ENCODE results near the gene NECAB3. TPM values are rescaled to one million over a fixed set of nuclear protein-coding genes. Genes with fewer than 3 reads are reported as not detected.
A peak's percentile ranks its signal among the peaks of the same experiment; 100 is the strongest.

Gene NECAB3
- total and polyA plus RNA-seq, 2 of the 13 experiments (the other 11 are each of a cell fraction or from before 2014, with no cell fraction given), result 61.5 to 65.5 TPM

GRCh38 chr20:33684533-33685327 lies 10.5 kb upstream of the NECAB3 start (continued):
- TF ChIP-seq, protein P1, sequence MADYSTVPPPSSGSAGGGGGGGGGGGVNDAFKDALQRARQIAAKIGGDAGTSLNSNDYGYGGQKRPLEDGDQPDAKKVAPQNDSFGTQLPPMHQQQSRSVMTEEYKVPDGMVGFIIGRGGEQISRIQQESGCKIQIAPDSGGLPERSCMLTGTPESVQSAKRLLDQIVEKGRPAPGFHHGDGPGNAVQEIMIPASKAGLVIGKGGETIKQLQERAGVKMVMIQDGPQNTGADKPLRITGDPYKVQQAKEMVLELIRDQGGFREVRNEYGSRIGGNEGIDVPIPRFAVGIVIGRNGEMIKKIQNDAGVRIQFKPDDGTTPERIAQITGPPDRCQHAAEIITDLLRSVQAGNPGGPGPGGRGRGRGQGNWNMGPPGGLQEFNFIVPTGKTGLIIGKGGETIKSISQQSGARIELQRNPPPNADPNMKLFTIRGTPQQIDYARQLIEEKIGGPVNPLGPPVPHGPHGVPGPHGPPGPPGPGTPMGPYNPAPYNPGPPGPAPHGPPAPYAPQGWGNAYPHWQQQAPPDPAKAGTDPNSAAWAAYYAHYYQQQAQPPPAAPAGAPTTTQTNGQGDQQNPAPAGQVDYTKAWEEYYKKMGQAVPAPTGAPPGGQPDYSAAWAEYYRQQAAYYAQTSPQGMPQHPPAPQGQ (CRISPR knock-in tag; IDR thresholded peaks at IDR 0.05; ENCODE audit: borderline replicate concordance), result no peak
- no peak for TF ChIP-seq MTA3 (CRISPR knock-in tag; IDR thresholded peaks at IDR 0.05)
- TF ChIP-seq ZC3H4 (CRISPR knock-in tag; IDR thresholded peaks at IDR 0.05; ENCODE audit: borderline replicate concordance), result no peak
- TF ChIP-seq, protein P2, sequence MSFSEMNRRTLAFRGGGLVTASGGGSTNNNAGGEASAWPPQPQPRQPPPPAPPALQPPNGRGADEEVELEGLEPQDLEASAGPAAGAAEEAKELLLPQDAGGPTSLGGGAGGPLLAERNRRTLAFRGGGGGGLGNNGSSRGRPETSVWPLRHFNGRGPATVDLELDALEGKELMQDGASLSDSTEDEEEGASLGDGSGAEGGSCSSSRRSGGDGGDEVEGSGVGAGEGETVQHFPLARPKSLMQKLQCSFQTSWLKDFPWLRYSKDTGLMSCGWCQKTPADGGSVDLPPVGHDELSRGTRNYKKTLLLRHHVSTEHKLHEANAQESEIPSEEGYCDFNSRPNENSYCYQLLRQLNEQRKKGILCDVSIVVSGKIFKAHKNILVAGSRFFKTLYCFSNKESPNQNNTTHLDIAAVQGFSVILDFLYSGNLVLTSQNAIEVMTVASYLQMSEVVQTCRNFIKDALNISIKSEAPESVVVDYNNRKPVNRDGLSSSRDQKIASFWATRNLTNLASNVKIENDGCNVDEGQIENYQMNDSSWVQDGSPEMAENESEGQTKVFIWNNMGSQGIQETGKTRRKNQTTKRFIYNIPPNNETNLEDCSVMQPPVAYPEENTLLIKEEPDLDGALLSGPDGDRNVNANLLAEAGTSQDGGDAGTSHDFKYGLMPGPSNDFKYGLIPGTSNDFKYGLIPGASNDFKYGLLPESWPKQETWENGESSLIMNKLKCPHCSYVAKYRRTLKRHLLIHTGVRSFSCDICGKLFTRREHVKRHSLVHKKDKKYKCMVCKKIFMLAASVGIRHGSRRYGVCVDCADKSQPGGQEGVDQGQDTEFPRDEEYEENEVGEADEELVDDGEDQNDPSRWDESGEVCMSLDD (CRISPR knock-in tag; IDR thresholded peaks at IDR 0.05; ENCODE audit: borderline replicate concordance), result no peak
- no peak for TF ChIP-seq AGO2 (optimal IDR thresholded peaks at IDR 0.05; ENCODE audit: low read depth, low read length)
- no peak for TF ChIP-seq NR1H2 (CRISPR knock-in tag; IDR thresholded peaks at IDR 0.05; ENCODE audit: borderline replicate concordance, low read depth)
- TF ChIP-seq ZNF713 (CRISPR knock-in tag; IDR thresholded peaks at IDR 0.05), result no peak
- no peak for TF ChIP-seq ZNF746 (CRISPR knock-in tag; IDR thresholded peaks at IDR 0.05)
- TF ChIP-seq KDM3A (CRISPR knock-in tag; IDR thresholded peaks at IDR 0.05; ENCODE audit: low read depth), result no peak
- TF ChIP-seq ZFP36L1 (CRISPR knock-in tag; IDR thresholded peaks at IDR 0.05), result no peak
- no peak for TF ChIP-seq SNAPC4 (CRISPR knock-in tag; IDR thresholded peaks at IDR 0.05)
- peak; percentile 42; the same call in 1 of the 2 replicates for TF ChIP-seq ZNF761 (CRISPR knock-in tag; conservative IDR thresholded peaks at IDR 0.05)
- TF ChIP-seq ATF2 (CRISPR knock-in tag; IDR thresholded peaks at IDR 0.05), result no peak
- TF ChIP-seq RBAK (CRISPR knock-in tag; IDR thresholded peaks at IDR 0.05), result no peak
- TF ChIP-seq PAF1 (CRISPR knock-in tag; IDR thresholded peaks at IDR 0.05), result no peak
- TF ChIP-seq, protein P3, sequence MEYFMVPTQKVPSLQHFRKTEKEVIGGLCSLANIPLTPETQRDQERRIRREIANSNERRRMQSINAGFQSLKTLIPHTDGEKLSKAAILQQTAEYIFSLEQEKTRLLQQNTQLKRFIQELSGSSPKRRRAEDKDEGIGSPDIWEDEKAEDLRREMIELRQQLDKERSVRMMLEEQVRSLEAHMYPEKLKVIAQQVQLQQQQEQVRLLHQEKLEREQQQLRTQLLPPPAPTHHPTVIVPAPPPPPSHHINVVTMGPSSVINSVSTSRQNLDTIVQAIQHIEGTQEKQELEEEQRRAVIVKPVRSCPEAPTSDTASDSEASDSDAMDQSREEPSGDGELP (IDR thresholded peaks at IDR 0.05; ENCODE audit: borderline replicate concordance, low read depth), result no peak
- TF ChIP-seq KDM2A (CRISPR knock-in tag; IDR thresholded peaks at IDR 0.05; ENCODE audit: borderline replicate concordance, low read depth), result 0 out of 2 replicates have a peak, but pooled peaks have one; percentile 13
